NB4 (cell line): ENCODE measurements around the gene TOGARAM2.

Experiments
- DNase-seq: peaks from one replicate; pipeline ENCODE4 v3.0.0; 2010; ENCODE audit warnings: low read depth
- H3K4me3 ChIP-seq: one replicate; pipeline ENCODE4 v1.5.1; 2011; ENCODE audit warnings: mild to moderate bottlenecking, low read depth, low read length, moderate library complexity
- CTCF ChIP-seq: IDR thresholded peaks from one replicate; pipeline ENCODE4 v1.5.1; 2012; ENCODE audit warnings: low read depth, low read length
- MAX ChIP-seq: IDR thresholded peaks from 2 replicates; pipeline ENCODE4 v1.6.1; 2011; ENCODE audit warnings: low read depth, low read length
- MYC ChIP-seq: IDR thresholded peaks from 2 replicates; pipeline ENCODE4 v1.6.1; 2011; ENCODE audit warnings: low read depth, low read length
- POLR2A ChIP-seq: IDR thresholded peaks from 2 replicates; pipeline ENCODE4 v1.6.1; 2011; ENCODE audit warnings: mild to moderate bottlenecking; ENCODE audit not compliant: insufficient read length; ENCODE audit errors: extremely low read depth

Gene TOGARAM2

GRCh38 chr2:29015701-29016470 lies 34.8 kb downstream of the TOGARAM2 start:
- TF ChIP-seq MAX (no peak), CTCF (no peak), MYC (no peak), POLR2A (no peak)
- H3K4me3 ChIP-seq = no peak overlapping the region
- peak; percentile 21 for DNase-seq

- peak; percentile 80 for DNase-seq
- TF ChIP-seq CTCF (no peak), POLR2A (no peak), MAX (no peak), MYC (no peak)
- no peak overlapping the region for H3K4me3 ChIP-seq
Measured at GRCh38 chr2:29016504-29016903, 35.4 kb downstream of the TOGARAM2 start.

GRCh38 chr2:29017716-29018435 lies 36.8 kb downstream of the TOGARAM2 start:
- DNase-seq = peak; percentile 33
- no peak overlapping the region for H3K4me3 ChIP-seq
- TF ChIP-seq CTCF = no peak
- no peak for TF ChIP-seq POLR2A
- no peak for TF ChIP-seq MAX
- TF ChIP-seq MYC = no peak

GRCh38 chr2:29021886-29022285 lies 40.8 kb downstream of the TOGARAM2 start:
- H3K4me3 ChIP-seq = no peak overlapping the region
- DNase-seq = no peak
- TF ChIP-seq POLR2A (no peak), MYC (no peak), MAX (no peak), CTCF (no peak)

- TF ChIP-seq POLR2A (no peak), MAX (no peak), CTCF (no peak), MYC (no peak)
- no peak overlapping the region for H3K4me3 ChIP-seq
- no peak for DNase-seq
Measured at GRCh38 chr2:29022679-29023078, 41.6 kb downstream of the TOGARAM2 start.
